Naive thymus-derived CD4-positive, alpha-beta T cell (primary cell): Measurements from ENCODE around the gene TTC29. TPM values are rescaled to one million over a fixed set of nuclear protein-coding genes. Genes with fewer than 3 reads are reported as not detected.
"Not testable (repeated sequence)": the region's sequence is repeated elsewhere in the genome, so short reads cannot be mapped to it uniquely, and the experiment has no call there.

Experiments used
- ATAC-seq: fragments of 150-1000 bp; cut with Tn5 transposase; 2 replicates; pipeline ENCODE4 v1.10.0; 2021; ENCODE audit warnings: mild to moderate bottlenecking, moderate library complexity
- CTCF ChIA-PET: fragments of 350-600 bp; sonication (Branson Sonifier 250); formaldehyde crosslinking; loops from one replicate; lab custom pipeline; 2021; ENCODE audit warnings: antibody characterized with exemption; lab: Charles Lee
- POLR2A ChIA-PET: fragments of 350-600 bp; sonication (Branson Sonifier 250); formaldehyde crosslinking; loops from one replicate; lab custom pipeline; 2021; ENCODE audit warnings: antibody characterized with exemption, inconsistent platforms; lab: Charles Lee
- DNase-seq, 9 donors: peaks; one replicate each; pipeline versions ENCODE4 v3.0.0 to v3.0.0-alpha.2; 2020 to 2022; ENCODE audit warnings: mixed read lengths in 1 of 9
- H3K27ac ChIP-seq: one replicate; pipeline ENCODE4 v1.7.0; 2013; ENCODE audit warnings: mild to moderate bottlenecking, low read depth, low read length, moderate library complexity
- H3K27me3 ChIP-seq, 2 donors: one replicate each; pipeline ENCODE4 v1.7.0; 2013; ENCODE audit warnings: low read length in 2 of 2, mild to moderate bottlenecking in 2 of 2, moderate library complexity in 2 of 2; ENCODE audit not compliant: control insufficient read depth in 2 of 2, insufficient read depth in 2 of 2
- H3K36me3 ChIP-seq, 3 experiments: 1 replicate in 2 of 3; 2 replicates in 1 of 3; pipeline ENCODE4 v1.7.0; 2013; ENCODE audit warnings: low read length in 3 of 3, mild to moderate bottlenecking in 3 of 3, moderate library complexity in 1 of 3; ENCODE audit not compliant: insufficient read depth in 3 of 3, control insufficient read depth in 2 of 3
- H3K4me1 ChIP-seq, 2 donors: one replicate each; pipeline ENCODE4 v1.7.0; 2013; ENCODE audit warnings: low read length in 2 of 2, mild to moderate bottlenecking in 2 of 2, moderate library complexity in 1 of 2; ENCODE audit not compliant: control insufficient read depth in 2 of 2, insufficient read depth in 2 of 2
- H3K4me3 ChIP-seq: 2 replicates; pipeline ENCODE4 v1.7.0; 2013; ENCODE audit warnings: mild to moderate bottlenecking, low read length
- H3K9me3 ChIP-seq, 3 experiments: 1 replicate in 2 of 3; 2 replicates in 1 of 3; pipeline ENCODE4 v1.7.0; 2013; ENCODE audit warnings: low read length in 3 of 3; ENCODE audit not compliant: control insufficient read depth in 2 of 3
- H3K27ac Mint-ChIP-seq, 9 donors: one replicate each; pipeline ENCODE4 v1.8.0; 2020 to 2022; ENCODE audit warnings: mixed read lengths in 9 of 9, mild to moderate bottlenecking in 8 of 9, moderate library complexity in 5 of 9, inconsistent platforms in 2 of 9
- H3K27me3 Mint-ChIP-seq, 5 donors: one replicate each; pipeline ENCODE4 v1.8.0; 2021 to 2022; ENCODE audit warnings: mixed read lengths in 5 of 5, mild to moderate bottlenecking in 1 of 5
- H3K36me3 Mint-ChIP-seq, 5 donors: one replicate each; pipeline ENCODE4 v1.8.0; 2020 to 2022; ENCODE audit warnings: mixed read lengths in 5 of 5, mild to moderate bottlenecking in 3 of 5, inconsistent platforms in 1 of 5
- H3K4me1 Mint-ChIP-seq, 7 donors: one replicate each; pipeline ENCODE4 v1.8.0; 2020 to 2022; ENCODE audit warnings: mixed read lengths in 7 of 7, mild to moderate bottlenecking in 3 of 7, inconsistent platforms in 1 of 7
- H3K4me3 Mint-ChIP-seq, 10 donors: one replicate each; pipeline ENCODE4 v1.8.0; 2020 to 2022; ENCODE audit warnings: mild to moderate bottlenecking in 10 of 10, mixed read lengths in 10 of 10, moderate library complexity in 6 of 10, inconsistent platforms in 2 of 10
- H3K9me3 Mint-ChIP-seq, 11 donors: one replicate each; pipeline ENCODE4 v1.8.0; 2020 to 2022; ENCODE audit warnings: mixed read lengths in 11 of 11, mild to moderate bottlenecking in 4 of 11, inconsistent platforms in 1 of 11, moderate library complexity in 1 of 11
- intact Hi-C, 2 donors: fragments of 100-400 bp; cut with micrococcal nuclease; formaldehyde crosslinking; loops; one replicate each; pipeline ENCODE4 v1.15.1; 2023
- polyA plus RNA-seq, 2 donors: library from polyadenylated mRNA; unstranded; fragments of 300-500 nt; fragmentation: Illumina TruSeq; gene quantifications; one replicate each; pipeline ENCODE4 v1.2.3, GENCODE V29; 2021
- total RNA-seq, 6 experiments: library from RNA in 5 of 6; stranded (reverse) in 5 of 6; gene quantifications; 1 replicate in 5 of 6; 2 replicates in 1 of 6; pipeline ENCODE4 v1.2.3 and lab custom pipeline; 2021 to 2026

The TTC29 gene
- total and polyA plus RNA-seq, 7 experiments from 2014 or later = not detected

DNA sequence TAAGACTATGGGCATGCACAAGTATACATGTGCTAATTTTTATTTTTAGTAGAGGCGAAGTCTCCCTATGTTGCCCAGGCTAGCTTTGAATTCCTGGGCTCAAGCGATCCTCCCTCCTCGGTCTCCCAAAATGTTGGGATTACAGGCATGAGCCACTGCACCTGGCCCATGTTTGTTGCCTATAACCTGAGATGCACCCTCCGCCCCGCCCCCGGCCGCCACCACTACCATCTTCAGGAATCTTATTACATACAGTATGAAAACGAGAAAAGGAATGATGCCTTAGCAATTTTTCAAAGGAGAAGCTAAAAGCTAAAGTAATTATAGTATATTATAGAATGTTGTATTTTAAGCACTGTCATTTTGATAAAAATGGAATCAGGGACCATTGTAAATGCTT lies 245.8 kb downstream of the TTC29 start:
- DNase-seq = no peak
- H3K27me3 ChIP-seq = no peaks in the 10 kb centered on the region
- Mint-ChIP-seq H3K9me3 (peaks cover 0 to 10% (median 0%) of the 10 kb centered on the region in 11 donors), H3K4me3 (no peak overlapping the region), H3K27ac (no peak overlapping the region), H3K4me1 (no peaks in the 10 kb centered on the region), H3K27me3 (peaks cover 0 to 15% (median 0%) of the 10 kb centered on the region in 5 donors), H3K36me3 (no peaks in the 10 kb centered on the region)
- H3K36me3 ChIP-seq = no peaks in the 10 kb centered on the region
- H3K4me1 ChIP-seq = no peaks in the 10 kb centered on the region
- H3K9me3 ChIP-seq = no peaks in the 10 kb centered on the region
- ATAC-seq = no peak
- no peak overlapping the region for H3K27ac ChIP-seq
- H3K4me3 ChIP-seq = no peak overlapping the region
- POLR2A ChIA-PET = no interaction called here
- intact Hi-C loops = no loop called here
- CTCF ChIA-PET = no interaction called here

GRCh38 chr4:146674829-146675570 lies 270.7 kb downstream of the TTC29 start:
- no peaks in the 10 kb centered on the region for H3K4me1 Mint-ChIP-seq
- no peak overlapping the region for H3K4me3 Mint-ChIP-seq
- no peaks in the 10 kb centered on the region for H3K9me3 ChIP-seq
- no peaks in the 10 kb centered on the region for H3K36me3 ChIP-seq
- H3K27ac Mint-ChIP-seq = no peak overlapping the region
- H3K27ac ChIP-seq = no peak overlapping the region
- no peaks in the 10 kb centered on the region for H3K27me3 ChIP-seq
- no peak overlapping the region for H3K4me3 ChIP-seq
- peaks cover 0 to 15% (median 14%) of the 10 kb centered on the region in 5 donors for H3K27me3 Mint-ChIP-seq
- intact Hi-C loops = no loop called here
- POLR2A ChIA-PET = no interaction called here
- no peaks in the 10 kb centered on the region for H3K36me3 Mint-ChIP-seq
- ATAC-seq (no peak), DNase-seq (no peak)
- CTCF ChIA-PET = no interaction called here
- peaks cover 0 to 21% (median 5%) of the 10 kb centered on the region in 11 donors for H3K9me3 Mint-ChIP-seq
- no peaks in the 10 kb centered on the region for H3K4me1 ChIP-seq

GRCh38 chr4:146663968-146664311 lies 281.7 kb downstream of the TTC29 start:
- H3K27ac Mint-ChIP-seq = not testable (repeated sequence)

GRCh38 chr4:146661367-146661766 lies 284.3 kb downstream of the TTC29 start:
- ATAC-seq = no peak
- H3K27me3 ChIP-seq = peaks cover 0 to 6% of the 10 kb centered on the region in 2 donors
- Mint-ChIP-seq H3K36me3 (peaks cover 0 to 3% (median 0%) of the 10 kb centered on the region in 5 donors), H3K27me3 (peaks cover 19 to 41% (median 37%) of the 10 kb centered on the region in 5 donors), H3K4me1 (no peaks in the 10 kb centered on the region), H3K9me3 (peaks cover 0 to 16% (median 3%) of the 10 kb centered on the region in 11 donors), H3K4me3 (no peak overlapping the region), H3K27ac (no peak overlapping the region)
- intact Hi-C loops = no loop called here
- no peak overlapping the region for H3K27ac ChIP-seq
- H3K4me1 ChIP-seq = no peaks in the 10 kb centered on the region
- no peak overlapping the region for H3K4me3 ChIP-seq
- POLR2A ChIA-PET = no interaction called here
- DNase-seq = no peak
- no peaks in the 10 kb centered on the region for H3K36me3 ChIP-seq
- H3K9me3 ChIP-seq = no peaks in the 10 kb centered on the region
- CTCF ChIA-PET = no interaction called here

More at GRCh38 chr4:146663968-146664311, 281.7 kb downstream of the TTC29 start:
- H3K4me1 ChIP-seq, POLR2A ChIA-PET, H3K27ac ChIP-seq, H3K4me3 Mint-ChIP-seq, H3K4me1 Mint-ChIP-seq, H3K9me3 ChIP-seq, H3K36me3 ChIP-seq, intact Hi-C loops, CTCF ChIA-PET, H3K27me3 ChIP-seq, H3K36me3 Mint-ChIP-seq, ATAC-seq, DNase-seq, H3K4me3 ChIP-seq: not testable (repeated sequence)
- Mint-ChIP-seq H3K27me3 (peaks cover 2 to 26% (median 17%) of the 10 kb centered on the region in 5 donors), H3K9me3 (peaks cover 0 to 16% (median 3%) of the 10 kb centered on the region in 11 donors)
